ENCODE measurements around the gene CCL3.

DNA sequence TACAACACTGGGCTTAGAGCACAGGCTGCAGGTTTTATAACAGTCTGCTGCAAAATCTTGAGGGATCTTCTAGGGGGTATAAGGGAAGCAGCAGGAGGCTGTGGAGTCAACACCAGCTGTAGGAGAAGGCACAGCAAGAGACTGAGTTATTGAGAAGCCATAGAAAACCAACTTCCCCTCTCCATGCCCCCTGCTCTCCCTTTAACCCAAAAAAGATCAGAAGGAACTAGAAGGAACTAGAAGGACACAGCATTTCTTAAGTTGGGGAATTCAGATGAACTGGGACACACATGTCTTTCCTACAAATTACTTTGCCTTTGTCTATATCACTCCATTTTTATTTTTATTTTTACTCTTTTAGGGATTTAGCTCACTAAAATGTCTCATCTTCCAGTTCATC is 32.0 kb downstream of the CCL3 start:
- TF ChIP-seq EP300 (IDR thresholded peaks at IDR 0.05) (no peak), POLR2A (IDR thresholded peaks at IDR 0.05) (no peak), POLR2AphosphoS5 (IDR thresholded peaks at IDR 0.05) (no peak)
